IPS-18a (cell line): Measurements from ENCODE around the gene IFNG-AS1.

Experiments
- H3K27ac ChIP-seq: one replicate; pipeline ENCODE4 v1.5.1; 2013; ENCODE audit warnings: low read length
- H3K27me3 ChIP-seq: one replicate; pipeline ENCODE4 v1.6.1; 2013; ENCODE audit warnings: mild to moderate bottlenecking, low read length; ENCODE audit not compliant: control insufficient read depth, insufficient read depth
- H3K36me3 ChIP-seq: one replicate; pipeline ENCODE4 v1.6.1; 2013; ENCODE audit warnings: low read depth, low read length; ENCODE audit not compliant: control insufficient read depth
- H3K4me1 ChIP-seq: one replicate; pipeline ENCODE4 v1.6.1; 2013; ENCODE audit warnings: low read depth, low read length; ENCODE audit not compliant: control insufficient read depth
- H3K4me3 ChIP-seq: one replicate; pipeline ENCODE4 v1.5.1; 2013; ENCODE audit warnings: low read length
- H3K9ac ChIP-seq: one replicate; pipeline ENCODE4 v1.6.1; 2013; ENCODE audit warnings: mild to moderate bottlenecking, low read length, moderate library complexity
- H3K9me3 ChIP-seq: one replicate; pipeline ENCODE4 v1.6.1; 2013; ENCODE audit warnings: low read depth, low read length; ENCODE audit not compliant: control insufficient read depth

Gene IFNG-AS1

GRCh38 chr12:67996347-67996746 lies 7.1 kb downstream of the IFNG-AS1 start:
- H3K9me3 ChIP-seq = no peaks in the 10 kb centered on the region
- H3K27me3 ChIP-seq = no peaks in the 10 kb centered on the region
- no peak overlapping the region for H3K4me3 ChIP-seq
- H3K9ac ChIP-seq = no peak overlapping the region
- no peaks in the 10 kb centered on the region for H3K36me3 ChIP-seq
- H3K4me1 ChIP-seq = no peaks in the 10 kb centered on the region
- H3K27ac ChIP-seq = no peak overlapping the region

GRCh38 chr12:67998379-67998778 lies 9.1 kb downstream of the IFNG-AS1 start:
- Histone ChIP-seq H3K9ac (no peak overlapping the region), H3K36me3 (no peaks in the 10 kb centered on the region)

GRCh38 chr12:67999244-67999643 lies 10.0 kb downstream of the IFNG-AS1 start:
- Histone ChIP-seq H3K9me3 (no peaks in the 10 kb centered on the region), H3K4me3 (no peak overlapping the region), H3K4me1 (no peaks in the 10 kb centered on the region), H3K27ac (no peak overlapping the region), H3K36me3 (no peaks in the 10 kb centered on the region), H3K9ac (no peak overlapping the region), H3K27me3 (no peaks in the 10 kb centered on the region)

More at GRCh38 chr12:67998379-67998778, 9.1 kb downstream of the IFNG-AS1 start:
- Histone ChIP-seq H3K4me1 (no peaks in the 10 kb centered on the region), H3K4me3 (no peak overlapping the region), H3K27me3 (no peaks in the 10 kb centered on the region), H3K27ac (no peak overlapping the region), H3K9me3 (no peaks in the 10 kb centered on the region)

GRCh38 chr12:68001486-68002466 lies 12.5 kb downstream of the IFNG-AS1 start:
- no peak overlapping the region for H3K27ac ChIP-seq
- no peaks in the 10 kb centered on the region for H3K9me3 ChIP-seq
- no peaks in the 10 kb centered on the region for H3K27me3 ChIP-seq
- no peak overlapping the region for H3K9ac ChIP-seq
- no peaks in the 10 kb centered on the region for H3K4me1 ChIP-seq
- H3K4me3 ChIP-seq = no peak overlapping the region
- H3K36me3 ChIP-seq = no peaks in the 10 kb centered on the region

GRCh38 chr12:68003777-68004176 lies 14.5 kb downstream of the IFNG-AS1 start:
- no peak overlapping the region for H3K4me3 ChIP-seq
- no peak overlapping the region for H3K9ac ChIP-seq
- H3K9me3 ChIP-seq = no peaks in the 10 kb centered on the region
- H3K4me1 ChIP-seq = no peaks in the 10 kb centered on the region
- H3K27ac ChIP-seq = no peak overlapping the region
- H3K36me3 ChIP-seq = no peaks in the 10 kb centered on the region
- no peaks in the 10 kb centered on the region for H3K27me3 ChIP-seq

- no peak overlapping the region for H3K9ac ChIP-seq
- H3K36me3 ChIP-seq = no peaks in the 10 kb centered on the region
- no peaks in the 10 kb centered on the region for H3K27me3 ChIP-seq
- no peak overlapping the region for H3K4me3 ChIP-seq
- no peaks in the 10 kb centered on the region for H3K9me3 ChIP-seq
- H3K27ac ChIP-seq = no peak overlapping the region
- no peaks in the 10 kb centered on the region for H3K4me1 ChIP-seq
Observed at GRCh38 chr12:68007033-68007432, 17.8 kb downstream of the IFNG-AS1 start.

DNA sequence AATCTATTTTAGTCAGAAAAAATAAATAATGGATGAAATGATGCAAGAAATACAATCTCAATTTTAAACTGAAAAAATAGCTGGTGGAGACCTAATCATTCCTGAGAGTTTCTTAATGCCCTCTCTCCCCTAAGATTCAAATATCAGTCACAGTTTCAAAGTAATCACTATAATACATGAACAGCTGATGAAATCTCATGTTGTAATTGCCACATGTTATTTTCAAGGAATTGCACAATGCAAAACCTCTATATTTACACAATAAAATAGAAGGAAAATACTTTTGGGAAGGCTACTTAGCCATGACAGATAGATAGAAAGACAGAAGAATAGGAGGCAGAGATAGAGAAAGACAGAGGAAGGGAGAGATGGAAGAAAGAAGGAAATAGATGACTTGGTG lies 18.2 kb downstream of the IFNG-AS1 start:
- Histone ChIP-seq H3K9ac (no peak overlapping the region), H3K4me1 (no peaks in the 10 kb centered on the region), H3K27ac (no peak overlapping the region), H3K27me3 (no peaks in the 10 kb centered on the region), H3K9me3 (no peaks in the 10 kb centered on the region), H3K36me3 (no peaks in the 10 kb centered on the region), H3K4me3 (no peak overlapping the region)

GRCh38 chr12:68011206-68011881 lies 22.1 kb downstream of the IFNG-AS1 start:
- no peaks in the 10 kb centered on the region for H3K27me3 ChIP-seq
- H3K4me1 ChIP-seq = no peaks in the 10 kb centered on the region
- H3K36me3 ChIP-seq = no peaks in the 10 kb centered on the region
- H3K4me3 ChIP-seq = no peak overlapping the region
- H3K27ac ChIP-seq = no peak overlapping the region
- no peak overlapping the region for H3K9ac ChIP-seq
- no peaks in the 10 kb centered on the region for H3K9me3 ChIP-seq

DNA sequence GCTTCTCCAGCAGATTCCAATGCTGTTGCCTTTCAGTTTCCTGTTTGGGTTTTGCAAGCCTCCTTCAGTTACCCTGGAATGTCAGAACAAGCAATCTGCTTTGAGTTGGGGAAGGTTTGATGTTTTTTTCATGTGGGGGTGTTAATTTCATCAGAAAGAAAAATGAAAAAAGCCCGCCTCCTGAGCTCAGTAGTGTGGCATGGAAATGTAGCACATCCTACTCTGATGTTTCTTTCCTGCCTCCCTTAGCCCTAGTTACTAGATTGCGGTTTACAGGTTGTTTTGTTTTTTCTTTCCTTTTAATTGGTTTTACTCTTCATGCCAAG lies 22.6 kb downstream of the IFNG-AS1 start:
- Histone ChIP-seq H3K27me3 (no peaks in the 10 kb centered on the region), H3K36me3 (no peaks in the 10 kb centered on the region), H3K9ac (no peak overlapping the region), H3K9me3 (no peaks in the 10 kb centered on the region), H3K4me3 (no peak overlapping the region), H3K27ac (no peak overlapping the region), H3K4me1 (no peaks in the 10 kb centered on the region)

GRCh38 chr12:68012712-68013111 lies 23.5 kb downstream of the IFNG-AS1 start:
- Histone ChIP-seq H3K4me3 (no peak overlapping the region), H3K9ac (no peak overlapping the region), H3K9me3 (no peaks in the 10 kb centered on the region), H3K27me3 (no peaks in the 10 kb centered on the region), H3K27ac (no peak overlapping the region), H3K36me3 (no peaks in the 10 kb centered on the region), H3K4me1 (no peaks in the 10 kb centered on the region)

DNA sequence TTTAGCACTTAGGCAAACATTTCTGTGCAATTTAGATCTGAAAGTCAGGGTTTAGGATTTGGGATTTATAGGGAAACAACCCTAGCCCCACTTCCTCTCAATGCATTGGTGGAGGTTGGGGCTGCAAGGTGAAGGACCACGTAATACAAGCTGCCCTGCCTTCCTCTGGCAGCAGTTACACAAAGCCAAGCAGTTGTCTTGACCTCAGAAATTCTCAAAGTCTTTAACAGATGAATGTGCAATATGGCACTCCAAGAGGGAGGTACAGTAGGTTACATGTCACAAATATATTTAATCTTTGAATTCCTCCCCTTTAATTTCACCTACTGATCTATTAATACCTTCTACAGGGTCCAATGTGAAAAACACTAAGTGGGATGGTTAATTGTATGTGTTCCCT lies 23.9 kb downstream of the IFNG-AS1 start:
- H3K4me1 ChIP-seq = no peaks in the 10 kb centered on the region
- no peak overlapping the region for H3K9ac ChIP-seq
- no peak overlapping the region for H3K4me3 ChIP-seq
- no peaks in the 10 kb centered on the region for H3K9me3 ChIP-seq
- no peaks in the 10 kb centered on the region for H3K36me3 ChIP-seq
- no peaks in the 10 kb centered on the region for H3K27me3 ChIP-seq
- no peak overlapping the region for H3K27ac ChIP-seq

DNA sequence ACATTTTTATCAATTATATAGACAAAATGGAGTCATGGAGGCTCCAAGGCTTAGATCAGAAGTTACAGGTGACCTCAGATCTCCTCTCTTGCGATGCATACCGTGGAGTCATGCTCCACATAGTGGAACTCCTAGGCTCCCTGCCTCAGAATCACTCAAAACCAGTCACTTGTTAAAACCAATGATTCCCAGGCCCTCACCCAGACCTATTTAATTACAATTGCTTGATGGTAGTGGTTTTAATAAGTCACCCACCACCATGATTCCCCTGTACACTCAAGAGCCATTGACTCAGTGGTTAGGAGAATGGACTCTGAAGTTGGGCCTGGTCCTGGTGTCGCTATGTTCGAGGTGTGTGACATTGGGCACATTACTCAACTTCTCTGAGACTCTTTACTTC lies 26.9 kb downstream of the IFNG-AS1 start:
- Histone ChIP-seq H3K27me3 (no peaks in the 10 kb centered on the region), H3K4me1 (no peaks in the 10 kb centered on the region), H3K4me3 (no peak overlapping the region), H3K27ac (no peak overlapping the region), H3K9me3 (no peaks in the 10 kb centered on the region), H3K36me3 (no peaks in the 10 kb centered on the region), H3K9ac (no peak overlapping the region)
